Urinary bladder (tissue), 4 donors: ENCODE measurements around the gene RAB10. TPM values are rescaled to one million over a fixed set of nuclear protein-coding genes. Genes with fewer than 3 reads are reported as not detected.

Experiments used
- DNase-seq: peaks from one replicate; pipeline ENCODE4 v3.0.0-alpha.2; 2015; ENCODE audit errors: extremely low spot score
- H3K27ac ChIP-seq: one replicate; pipeline ENCODE4 v1.5.1; 2013; ENCODE audit warnings: low read depth, mild to moderate bottlenecking, moderate library complexity
- H3K36me3 ChIP-seq: one replicate; pipeline ENCODE4 v1.6.1; 2013; ENCODE audit warnings: mild to moderate bottlenecking, moderate library complexity; ENCODE audit not compliant: insufficient read depth
- H3K4me1 ChIP-seq: one replicate; pipeline ENCODE4 v1.6.1; 2013; ENCODE audit warnings: mild to moderate bottlenecking, moderate library complexity; ENCODE audit not compliant: insufficient read depth
- H3K4me3 ChIP-seq: one replicate; pipeline ENCODE4 v1.5.1; 2013; ENCODE audit warnings: low read depth, low read length
- WGBS: extraction: QIAGEN DNeasy Blood & Tissue Kit; methylation state at CpG from one replicate; pipeline ENCODE4 v1.1.7; 2013; 5-methylcytosine and 5-hydroxymethylcytosine counted together
- polyA plus RNA-seq: library from polyadenylated mRNA; stranded (reverse); fragments of 200-250 nt; gene quantifications from one replicate; pipeline ENCODE4 v1.2.3, GENCODE V29; 2013
- total RNA-seq: library from RNA; depleted of rRNA; stranded (reverse); fragments of >200 nt; gene quantifications from one replicate; pipeline ENCODE4 v1.2.3, GENCODE V29; 2014
- donor health status: healthy with polysubstance abuse.
- donor health status: healthy.

The RAB10 gene
- total and polyA plus RNA-seq, 2 donors: 80.0 to 106 TPM

DNA sequence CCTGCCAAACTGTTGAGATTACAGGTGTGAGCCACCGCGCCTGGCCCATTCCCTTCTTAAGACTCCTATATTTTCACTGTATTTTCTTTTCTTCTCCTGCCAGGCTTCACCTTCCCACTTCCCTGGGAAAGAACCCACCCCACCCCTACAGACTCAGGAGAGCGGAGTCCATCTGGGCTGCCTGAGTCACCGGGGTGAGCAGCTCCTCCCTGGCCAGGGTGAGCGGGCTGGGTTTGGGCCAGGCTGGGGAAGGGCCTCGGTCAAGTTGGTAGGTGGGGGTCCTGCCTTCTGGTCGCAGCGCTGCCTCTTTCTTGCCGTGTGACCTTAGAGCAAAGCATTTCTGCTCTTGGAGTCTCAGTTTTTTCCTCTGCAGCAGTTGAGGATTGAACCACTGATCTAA, 136.9 kb downstream of the RAB10 start:
- peaks cover 1% of the 10 kb centered on the region for H3K4me1 ChIP-seq
- DNase-seq: no peak
- no peak overlapping the region for H3K4me3 ChIP-seq
- no peak overlapping the region for H3K27ac ChIP-seq
- no peaks in the 10 kb centered on the region for H3K36me3 ChIP-seq
- WGBS: 88% methylated on average over 9 of the region's 9 CpGs

DNA sequence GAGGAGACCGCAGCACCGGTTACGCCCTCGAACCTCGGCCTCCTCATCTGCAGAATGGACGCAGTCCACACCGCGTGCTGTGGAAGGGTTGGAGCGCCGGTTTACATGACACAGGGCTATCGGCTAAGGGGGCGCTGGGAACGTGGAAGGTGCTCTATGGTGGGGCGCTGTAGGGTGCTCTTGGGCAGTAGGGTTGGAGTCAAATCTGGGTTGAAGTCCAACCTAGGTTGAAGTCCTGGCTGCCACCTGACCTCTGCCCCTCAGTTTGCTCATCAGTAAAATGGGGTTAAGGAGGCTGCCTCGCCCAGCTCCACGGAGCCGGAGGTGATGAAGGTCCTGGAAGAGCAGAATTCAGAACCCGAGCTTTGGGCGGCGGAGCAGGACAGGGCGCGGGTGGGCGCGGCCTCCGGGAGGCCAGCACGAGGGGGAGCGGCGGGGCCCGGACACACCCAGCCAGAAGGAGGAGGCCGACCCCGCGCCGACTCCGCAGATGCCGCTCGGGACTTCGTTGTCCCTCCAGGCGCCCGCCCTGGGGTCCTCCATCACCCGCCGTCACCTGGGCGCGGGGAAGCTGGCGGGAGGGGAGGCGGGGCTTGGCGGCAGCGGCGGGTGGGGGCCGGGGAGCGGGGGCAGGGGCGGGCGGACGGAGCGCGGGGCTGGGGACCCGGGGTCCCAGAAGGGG, 138.4 kb downstream of the RAB10 start:
- WGBS: 18% methylated on average over 56 of the region's 56 CpGs
- no peak for DNase-seq
- H3K27ac ChIP-seq: no peak overlapping the region
- H3K4me1 ChIP-seq: peaks cover 1% of the 10 kb centered on the region
- peak overlapping the region; percentile 46 for H3K4me3 ChIP-seq
- H3K36me3 ChIP-seq: no peaks in the 10 kb centered on the region

- Histone ChIP-seq H3K36me3 (no peaks in the 10 kb centered on the region), H3K4me3 (peak within 1 kb of the TSS; percentile 46), H3K27ac (no peak within 1 kb of the TSS), H3K4me1 (peaks cover 1% of the 10 kb centered on the region)
- no peak for DNase-seq
- WGBS: 2% methylated on average over 97 of the region's 102 CpGs
Measured at GRCh38 chr2:26172871-26173775, 139.2 kb downstream of the RAB10 start, which contains the start of gene GAREM2. Gene GAREM2 (plus strand): TSS chr2:26173088. CDS start chr2:26173221, 133 bp downstream.

DNA sequence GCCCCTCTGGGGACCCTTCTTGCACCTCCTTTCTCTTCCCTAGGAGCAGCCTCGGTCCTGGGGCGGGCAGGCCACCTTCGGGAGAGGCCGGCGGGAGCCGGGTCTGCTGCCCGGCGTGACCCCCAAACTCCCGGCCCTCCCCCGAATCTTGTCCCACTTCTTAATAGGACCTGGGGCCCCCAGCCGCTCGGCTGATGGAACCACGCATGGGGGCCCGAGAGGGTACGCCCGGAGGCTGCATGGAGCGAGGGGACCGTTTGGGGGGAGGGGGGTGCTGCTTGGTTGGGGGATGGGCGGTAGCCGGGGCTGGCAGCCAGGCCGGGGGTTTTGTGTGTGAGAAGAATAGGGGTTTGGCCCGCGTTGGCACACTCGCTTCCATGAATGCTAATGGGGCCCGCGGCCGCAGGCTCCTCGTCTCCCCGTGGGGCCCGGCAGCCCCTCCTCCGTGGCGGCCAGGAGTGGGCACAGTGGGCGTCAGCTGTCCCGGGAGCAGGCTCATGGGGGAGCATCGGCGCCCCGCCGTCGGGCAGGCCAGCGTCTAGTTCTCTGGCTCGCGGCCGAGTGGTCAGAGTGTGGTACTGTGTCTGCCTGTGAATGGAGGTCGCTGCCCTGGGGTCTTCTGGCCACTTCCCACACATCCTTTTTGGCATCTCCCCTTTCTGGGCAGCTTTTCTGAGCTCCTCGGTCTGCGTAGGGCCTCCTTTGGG, 140.0 kb downstream of the RAB10 start:
- peak overlapping the region; percentile 46 for H3K4me3 ChIP-seq

GRCh38 chr2:26174691-26175465, 141.0 kb downstream of the RAB10 start:
- Histone ChIP-seq H3K36me3 (no peaks in the 10 kb centered on the region), H3K4me1 (peaks cover 1% of the 10 kb centered on the region), H3K27ac (no peak overlapping the region), H3K4me3 (no peak overlapping the region)
- 76% methylated on average over 10 of the region's 10 CpGs for WGBS
- no peak for DNase-seq

More for the DNA sequence above, 140.0 kb downstream of the RAB10 start:
- Histone ChIP-seq H3K36me3 (no peaks in the 10 kb centered on the region), H3K27ac (no peak overlapping the region), H3K4me1 (peaks cover 1% of the 10 kb centered on the region)
- no peak for DNase-seq
- WGBS: 20% methylated on average over 46 of the region's 46 CpGs

GRCh38 chr2:26175466-26176278, 141.8 kb downstream of the RAB10 start:
- Histone ChIP-seq H3K4me3 (no peak overlapping the region), H3K27ac (no peak overlapping the region), H3K4me1 (peaks cover 1% of the 10 kb centered on the region), H3K36me3 (no peaks in the 10 kb centered on the region)
- no peak for DNase-seq
- 71% methylated on average over 15 of the region's 15 CpGs for WGBS

- 78% methylated on average over 11 of the region's 11 CpGs for WGBS
Measured at GRCh38 chr2:26176279-26176615, 142.4 kb downstream of the RAB10 start.

GRCh38 chr2:26177122-26177521, 143.2 kb downstream of the RAB10 start:
- Histone ChIP-seq H3K4me1 (peaks cover 1% of the 10 kb centered on the region), H3K27ac (no peak overlapping the region), H3K36me3 (no peaks in the 10 kb centered on the region), H3K4me3 (no peak overlapping the region)
- no peak for DNase-seq
- WGBS: 91% methylated on average over 7 of the region's 7 CpGs

More at GRCh38 chr2:26176279-26176615, 142.4 kb downstream of the RAB10 start:
- Histone ChIP-seq H3K27ac (no peak overlapping the region), H3K4me1 (peaks cover 1% of the 10 kb centered on the region), H3K36me3 (no peaks in the 10 kb centered on the region), H3K4me3 (no peak overlapping the region)
- no peak for DNase-seq

- no peak for DNase-seq
- H3K36me3 ChIP-seq: no peaks in the 10 kb centered on the region
- H3K4me1 ChIP-seq: peaks cover 1% of the 10 kb centered on the region
- peak overlapping the region; percentile 45 for H3K4me3 ChIP-seq
- H3K27ac ChIP-seq: no peak overlapping the region
- WGBS: 92% methylated on average over 3 of the region's 3 CpGs
Measured at GRCh38 chr2:26178246-26178645, 144.4 kb downstream of the RAB10 start.

DNA sequence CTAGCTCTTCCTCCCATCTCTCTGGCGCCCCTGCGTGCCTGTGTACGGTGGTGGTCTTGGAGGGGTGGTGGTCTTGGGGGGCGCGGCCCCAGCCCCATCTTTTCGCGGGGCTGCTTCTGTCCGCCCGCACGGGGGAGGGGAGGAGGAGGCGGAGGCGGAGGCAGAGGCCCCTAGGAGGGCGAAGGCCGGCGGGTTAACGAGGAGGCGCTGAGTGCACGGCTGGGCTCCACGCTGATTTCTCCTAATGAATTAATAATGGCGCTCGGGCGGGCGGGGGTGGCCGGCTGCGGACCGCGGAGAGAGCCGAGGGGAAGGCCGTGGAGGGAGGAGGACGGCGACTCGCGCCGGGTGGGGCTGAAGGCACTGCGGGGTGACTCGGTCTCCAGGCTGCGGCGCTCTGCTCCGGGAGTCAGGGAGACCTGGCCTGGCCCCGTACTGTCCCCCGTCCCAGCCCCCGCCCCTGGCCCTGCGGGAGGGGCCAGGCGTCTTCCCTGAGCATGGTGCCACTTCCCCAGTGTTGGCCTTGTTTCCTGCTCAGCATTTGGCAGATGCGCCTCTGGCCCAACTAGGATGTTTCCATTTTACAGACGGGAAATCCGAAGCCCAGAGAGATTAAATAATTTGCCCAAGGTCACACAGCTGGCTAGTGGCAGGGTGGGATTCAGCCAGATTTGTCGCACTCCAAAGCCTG, 145.0 kb downstream of the RAB10 start:
- Histone ChIP-seq H3K4me1 (peaks cover 1% of the 10 kb centered on the region), H3K27ac (no peak overlapping the region), H3K36me3 (no peaks in the 10 kb centered on the region), H3K4me3 (peak overlapping the region; percentile 45)
- no peak for DNase-seq
- WGBS: 2% methylated on average over 48 of the region's 48 CpGs

DNA sequence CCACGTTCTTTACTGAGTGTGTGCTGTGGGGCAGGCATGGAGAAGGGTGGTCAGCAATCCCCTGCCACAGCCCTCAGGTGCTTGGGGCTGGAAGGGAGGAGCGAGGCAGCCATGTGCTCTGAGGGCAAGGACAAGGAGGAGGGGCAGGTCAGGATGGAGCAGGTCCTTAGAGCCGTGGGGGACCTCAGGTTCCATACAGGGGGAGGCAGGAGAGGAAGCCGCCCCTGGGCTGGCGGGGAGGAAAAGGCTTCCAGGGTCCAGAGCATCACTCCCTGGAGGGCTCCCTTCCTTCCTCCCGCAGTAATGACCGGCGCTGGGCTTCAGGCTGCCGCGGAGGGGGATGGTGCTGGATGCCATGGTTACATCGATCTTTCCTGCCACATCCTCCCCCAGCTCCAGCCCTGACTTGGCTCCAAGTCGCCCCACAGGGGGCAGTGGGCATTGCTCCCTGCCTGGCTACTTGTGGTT, 145.6 kb downstream of the RAB10 start:
- no peaks in the 10 kb centered on the region for H3K36me3 ChIP-seq
- no peaks in the 10 kb centered on the region for H3K4me1 ChIP-seq
- no peak overlapping the region for H3K4me3 ChIP-seq
- no peak for DNase-seq
- 45% methylated on average over 12 of the region's 12 CpGs for WGBS
- no peak overlapping the region for H3K27ac ChIP-seq

GRCh38 chr2:26182441-26182840, 148.6 kb downstream of the RAB10 start:
- WGBS: 84% methylated on average over 5 of the region's 5 CpGs
- no peak overlapping the region for H3K4me3 ChIP-seq
- no peaks in the 10 kb centered on the region for H3K36me3 ChIP-seq
- no peak for DNase-seq
- H3K4me1 ChIP-seq: no peaks in the 10 kb centered on the region
- H3K27ac ChIP-seq: no peak overlapping the region
